Muscle layer of duodenum (tissue), 2 donors: ENCODE measurements around the gene OGFR.

Experiments used
- H3K27ac ChIP-seq: one replicate; pipeline ENCODE4 v1.7.0; 2013; ENCODE audit warnings: mild to moderate bottlenecking, low read length
- H3K27me3 ChIP-seq: one replicate; pipeline ENCODE4 v1.7.0; 2013; ENCODE audit warnings: low read depth, mild to moderate bottlenecking, control low read depth, low read length
- H3K36me3 ChIP-seq, 2 donors: one replicate each; pipeline ENCODE4 v1.7.0; 2013; ENCODE audit warnings: low read length in 2 of 2, control low read depth in 1 of 2, mild to moderate bottlenecking in 1 of 2; ENCODE audit not compliant: insufficient read depth in 2 of 2, control insufficient read depth in 1 of 2
- H3K4me1 ChIP-seq, 2 donors: one replicate each; pipeline ENCODE4 v1.7.0; 2013; ENCODE audit warnings: low read length in 2 of 2, mild to moderate bottlenecking in 2 of 2, control low read depth in 1 of 2, moderate library complexity in 1 of 2; ENCODE audit not compliant: insufficient read depth in 2 of 2, control insufficient read depth in 1 of 2
- H3K4me3 ChIP-seq, 2 donors: one replicate each; pipeline ENCODE4 v1.7.0; 2013; ENCODE audit warnings: low read length in 2 of 2, low read depth in 1 of 2, mild to moderate bottlenecking in 1 of 2
- H3K9me3 ChIP-seq, 2 donors: one replicate each; pipeline ENCODE4 v1.7.0; 2013; ENCODE audit warnings: low read length in 2 of 2, control low read depth in 1 of 2, mild to moderate bottlenecking in 1 of 2; ENCODE audit not compliant: control insufficient read depth in 1 of 2
- donor health status: healthy.

OGFR gene, protein sequence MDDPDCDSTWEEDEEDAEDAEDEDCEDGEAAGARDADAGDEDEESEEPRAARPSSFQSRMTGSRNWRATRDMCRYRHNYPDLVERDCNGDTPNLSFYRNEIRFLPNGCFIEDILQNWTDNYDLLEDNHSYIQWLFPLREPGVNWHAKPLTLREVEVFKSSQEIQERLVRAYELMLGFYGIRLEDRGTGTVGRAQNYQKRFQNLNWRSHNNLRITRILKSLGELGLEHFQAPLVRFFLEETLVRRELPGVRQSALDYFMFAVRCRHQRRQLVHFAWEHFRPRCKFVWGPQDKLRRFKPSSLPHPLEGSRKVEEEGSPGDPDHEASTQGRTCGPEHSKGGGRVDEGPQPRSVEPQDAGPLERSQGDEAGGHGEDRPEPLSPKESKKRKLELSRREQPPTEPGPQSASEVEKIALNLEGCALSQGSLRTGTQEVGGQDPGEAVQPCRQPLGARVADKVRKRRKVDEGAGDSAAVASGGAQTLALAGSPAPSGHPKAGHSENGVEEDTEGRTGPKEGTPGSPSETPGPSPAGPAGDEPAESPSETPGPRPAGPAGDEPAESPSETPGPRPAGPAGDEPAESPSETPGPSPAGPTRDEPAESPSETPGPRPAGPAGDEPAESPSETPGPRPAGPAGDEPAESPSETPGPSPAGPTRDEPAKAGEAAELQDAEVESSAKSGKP

DNA sequence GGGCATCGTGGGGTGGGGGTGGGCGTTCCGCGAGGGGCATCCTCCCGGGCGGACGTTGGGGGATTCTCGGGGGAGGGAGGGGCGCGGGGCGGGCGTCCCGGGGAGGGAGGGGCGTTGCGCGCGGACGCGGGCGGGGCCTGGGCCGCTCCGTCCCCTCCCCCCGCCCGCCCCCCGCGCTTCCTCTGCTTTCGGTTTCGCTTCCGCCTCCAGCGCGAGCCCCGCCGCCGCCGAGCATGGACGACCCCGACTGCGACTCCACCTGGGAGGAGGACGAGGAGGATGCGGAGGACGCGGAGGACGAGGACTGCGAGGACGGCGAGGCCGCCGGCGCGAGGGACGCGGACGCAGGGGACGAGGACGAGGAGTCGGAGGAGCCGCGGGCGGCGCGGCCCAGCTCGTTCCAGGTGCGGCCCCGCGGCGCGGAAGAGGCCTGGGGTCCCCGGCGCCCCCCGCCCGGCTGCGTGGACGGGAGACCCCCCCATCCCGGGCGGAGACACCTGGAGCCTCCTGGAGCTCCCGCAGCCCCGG, at the start of gene OGFR:
OGFR (plus strand) TSS at position 209 of the 528 bp plus-strand sequence; CDS start at position 234, 25 bp downstream.
- H3K27ac ChIP-seq: peak within 1 kb of the TSS; percentile 23
- peaks cover 13 to 31% of the 10 kb centered on the region in 2 donors for H3K36me3 ChIP-seq

DNA sequence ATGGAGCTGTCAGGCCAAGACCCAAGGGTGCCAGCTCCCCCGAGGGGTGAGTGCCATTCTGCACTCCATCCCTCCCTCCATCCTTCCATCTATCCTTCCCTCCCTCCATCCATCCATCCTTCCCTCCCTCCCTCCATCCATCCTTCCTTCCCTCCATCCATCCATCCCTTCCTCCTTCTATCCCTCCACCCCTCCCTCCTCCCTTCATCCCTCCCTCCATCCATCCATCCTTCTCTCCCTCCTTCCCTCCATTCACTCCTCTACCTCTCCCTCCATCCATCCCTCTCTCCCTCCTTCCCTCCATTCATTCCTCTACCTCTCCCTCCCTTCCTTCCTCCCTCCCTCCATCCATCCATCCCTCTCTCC, 49.7 kb upstream of the OGFR start:
- Histone ChIP-seq H3K27ac (no peak overlapping the region), H3K4me1 (peaks cover 0 to 6% of the 10 kb centered on the region in 2 donors), H3K27me3 (no peaks in the 10 kb centered on the region), H3K4me3 (no peak overlapping the region), H3K36me3 (no peaks in the 10 kb centered on the region), H3K9me3 (no peaks in the 10 kb centered on the region)

More for the DNA sequence above, at the start of gene OGFR:
- H3K9me3 ChIP-seq: no peaks in the 10 kb centered on the region
- H3K27me3 ChIP-seq: no peaks in the 10 kb centered on the region
- peaks cover 6 to 27% of the 10 kb centered on the region in 2 donors for H3K4me1 ChIP-seq
- peak within 1 kb of the TSS; percentile 66 to 83 for H3K4me3 ChIP-seq

- H3K9me3 ChIP-seq: no peaks in the 10 kb centered on the region
- H3K4me3 ChIP-seq: no peak overlapping the region
- peaks cover 0 to 13% of the 10 kb centered on the region in 2 donors for H3K4me1 ChIP-seq
- H3K36me3 ChIP-seq: no peaks in the 10 kb centered on the region
- no peak overlapping the region for H3K27ac ChIP-seq
- no peaks in the 10 kb centered on the region for H3K27me3 ChIP-seq
These were observed 48.6 kb upstream of the OGFR start for GRCh38 chr20:62755817-62756724.

GRCh38 chr20:62758226-62758912, 46.3 kb upstream of the OGFR start:
- Histone ChIP-seq H3K27ac (no peak overlapping the region), H3K4me3 (no peak overlapping the region), H3K36me3 (no peaks in the 10 kb centered on the region), H3K27me3 (no peaks in the 10 kb centered on the region), H3K4me1 (peaks cover 0 to 18% of the 10 kb centered on the region in 2 donors), H3K9me3 (no peaks in the 10 kb centered on the region)

DNA sequence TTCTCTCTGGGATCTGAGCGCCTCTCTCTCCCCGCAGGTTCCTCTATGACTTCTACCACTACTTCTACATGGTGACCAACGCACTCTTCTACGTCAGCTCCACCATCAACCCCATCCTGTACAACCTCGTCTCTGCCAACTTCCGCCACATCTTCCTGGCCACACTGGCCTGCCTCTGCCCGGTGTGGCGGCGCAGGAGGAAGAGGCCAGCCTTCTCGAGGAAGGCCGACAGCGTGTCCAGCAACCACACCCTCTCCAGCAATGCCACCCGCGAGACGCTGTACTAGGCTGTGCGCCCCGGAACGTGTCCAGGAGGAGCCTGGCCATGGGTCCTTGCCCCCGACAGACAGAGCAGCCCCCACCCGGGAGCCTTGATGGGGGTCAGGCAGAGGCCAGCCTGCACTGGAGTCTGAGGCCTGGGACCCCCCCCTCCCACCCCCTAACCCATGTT, 44.6 kb upstream of the OGFR start:
- Histone ChIP-seq H3K36me3 (no peaks in the 10 kb centered on the region), H3K4me3 (no peak overlapping the region), H3K27ac (no peak overlapping the region), H3K27me3 (no peaks in the 10 kb centered on the region), H3K4me1 (peaks cover 0 to 18% of the 10 kb centered on the region in 2 donors), H3K9me3 (no peaks in the 10 kb centered on the region)

DNA sequence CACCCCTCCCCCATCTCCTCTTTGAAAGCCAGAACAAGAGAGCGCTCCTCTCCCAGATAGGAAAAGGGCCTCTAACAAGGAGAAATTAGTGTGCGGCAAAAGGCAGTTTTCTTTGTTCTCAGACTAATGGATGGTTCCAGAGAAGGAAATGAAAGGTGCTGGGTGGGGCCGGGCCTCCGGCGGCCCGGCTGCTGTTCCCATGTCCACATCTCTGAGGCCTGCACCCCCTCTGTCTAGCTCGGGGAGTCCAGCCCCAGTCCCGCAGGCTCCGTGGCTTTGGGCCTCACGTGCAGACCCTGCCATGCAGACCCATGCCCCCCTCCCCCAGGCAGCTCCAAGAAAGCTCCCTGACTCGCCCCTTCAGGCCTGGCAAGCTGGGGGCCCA, 44.2 kb upstream of the OGFR start:
- Histone ChIP-seq H3K9me3 (no peaks in the 10 kb centered on the region), H3K36me3 (no peaks in the 10 kb centered on the region), H3K4me1 (peaks cover 0 to 18% of the 10 kb centered on the region in 2 donors), H3K27me3 (no peaks in the 10 kb centered on the region), H3K4me3 (no peak overlapping the region), H3K27ac (no peak overlapping the region)

GRCh38 chr20:62760856-62761758, 43.5 kb upstream of the OGFR start:
- no peaks in the 10 kb centered on the region for H3K27me3 ChIP-seq
- H3K4me1 ChIP-seq: peaks cover 0 to 18% of the 10 kb centered on the region in 2 donors
- H3K9me3 ChIP-seq: no peaks in the 10 kb centered on the region
- H3K27ac ChIP-seq: no peak overlapping the region
- no peak overlapping the region for H3K4me3 ChIP-seq
- no peaks in the 10 kb centered on the region for H3K36me3 ChIP-seq

DNA sequence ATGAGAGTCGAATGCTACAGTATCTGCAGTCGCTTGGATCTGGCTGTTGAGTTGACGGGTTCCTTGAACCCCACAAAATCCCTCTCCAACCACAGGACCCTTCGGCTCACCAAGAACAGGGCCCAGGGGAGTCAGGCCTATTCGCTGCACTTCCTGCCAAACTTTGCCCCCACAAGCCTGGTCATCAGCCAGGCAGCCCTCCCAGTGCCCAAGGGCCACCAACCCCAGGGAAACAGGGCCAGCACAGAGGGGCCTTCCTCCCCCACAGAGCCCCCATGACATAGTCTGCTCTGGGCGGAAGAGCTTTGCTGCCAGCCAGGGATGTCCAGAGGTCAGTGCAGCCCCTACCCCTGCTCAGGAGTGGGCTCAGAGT, 42.9 kb upstream of the OGFR start:
- Histone ChIP-seq H3K27ac (no peak overlapping the region), H3K4me3 (no peak overlapping the region), H3K4me1 (peaks cover 0 to 18% of the 10 kb centered on the region in 2 donors), H3K27me3 (no peaks in the 10 kb centered on the region), H3K9me3 (no peaks in the 10 kb centered on the region), H3K36me3 (no peaks in the 10 kb centered on the region)

GRCh38 chr20:62762376-62762775, 42.3 kb upstream of the OGFR start:
- H3K27ac ChIP-seq: no peak overlapping the region
- no peaks in the 10 kb centered on the region for H3K27me3 ChIP-seq
- no peaks in the 10 kb centered on the region for H3K36me3 ChIP-seq
- H3K4me1 ChIP-seq: peaks cover 0 to 18% of the 10 kb centered on the region in 2 donors
- no peak overlapping the region for H3K4me3 ChIP-seq
- H3K9me3 ChIP-seq: no peaks in the 10 kb centered on the region
